GM21423 (cell line): ENCODE results near the gene HSPA2.

ENCODE experiments used
- ATAC-seq: cut with Tn5 transposase; IDR thresholded peaks from one replicate; pipeline ENCODE4 v1.9.1; 2021; ENCODE audit warnings: mild to moderate bottlenecking, moderate library complexity; ENCODE audit not compliant: unreplicated experiment

Gene HSPA2

DNA sequence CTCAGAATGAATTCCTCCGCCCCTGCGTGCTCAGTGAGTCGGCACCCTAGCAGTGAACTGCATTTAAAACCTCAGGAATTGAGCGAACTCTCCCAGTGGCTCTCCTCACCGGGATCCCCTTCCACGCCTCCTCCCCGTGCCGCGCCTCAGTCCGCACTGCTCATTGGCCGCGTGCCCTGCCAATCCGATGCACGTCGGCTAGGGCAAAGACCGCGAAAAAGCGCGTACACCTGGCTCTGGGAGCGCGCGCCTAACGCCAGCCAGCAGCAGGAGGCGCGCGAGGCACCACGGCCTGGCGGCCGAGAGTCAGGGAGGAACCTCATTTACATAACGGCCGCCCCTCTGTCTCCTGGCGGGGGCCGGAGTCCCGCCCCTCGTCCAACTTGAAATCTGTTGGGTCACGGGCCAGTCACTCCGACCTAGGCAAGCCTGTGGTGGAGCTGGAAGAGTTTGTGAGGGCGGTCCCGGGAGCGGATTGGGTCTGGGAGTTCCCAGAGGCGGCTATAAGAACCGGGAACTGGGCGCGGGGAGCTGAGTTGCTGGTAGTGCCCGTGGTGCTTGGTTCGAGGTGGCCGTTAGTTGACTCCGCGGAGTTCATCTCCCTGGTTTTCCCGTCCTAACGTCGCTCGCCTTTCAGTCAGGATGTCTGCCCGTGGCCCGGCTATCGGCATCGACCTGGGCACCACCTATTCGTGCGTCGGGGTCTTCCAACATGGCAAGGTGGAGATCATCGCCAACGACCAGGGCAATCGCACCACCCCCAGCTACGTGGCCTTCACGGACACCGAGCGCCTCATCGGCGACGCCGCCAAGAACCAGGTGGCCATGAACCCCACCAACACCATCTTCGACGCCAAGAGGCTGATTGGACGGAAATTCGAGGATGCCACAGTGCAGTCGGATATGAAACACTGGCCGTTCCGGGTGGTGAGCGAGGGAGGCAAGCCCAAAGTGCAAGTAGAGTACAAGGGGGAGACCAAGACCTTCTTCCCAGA is at the start of gene HSPA2:
HSPA2 (plus strand) TSS at position 534 of the 995 bp plus-strand sequence; CDS start at position 643, 109 bp downstream.
- peak; percentile 97 for ATAC-seq

GRCh38 chr14:64491637-64492036 is 48.9 kb upstream of the HSPA2 start:
- no peak for ATAC-seq

DNA sequence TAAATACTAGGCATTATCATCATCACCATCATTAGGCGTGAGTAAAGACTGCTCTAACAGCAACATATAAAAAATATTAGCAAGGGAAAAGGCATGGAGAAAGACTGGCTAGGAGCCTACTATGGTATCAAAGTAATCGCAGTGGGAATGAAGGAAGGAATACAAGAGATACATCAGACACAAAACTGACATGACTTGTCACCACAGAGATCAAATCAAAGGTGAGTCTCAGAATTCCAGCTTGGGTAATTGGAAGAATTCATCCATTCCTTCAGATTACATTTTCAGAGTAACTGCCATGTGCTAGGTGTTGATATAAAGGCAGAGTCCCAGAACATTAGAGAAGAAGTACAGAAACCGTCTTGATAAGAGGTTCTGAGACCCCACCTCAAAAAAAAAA is 47.1 kb upstream of the HSPA2 start:
- no peak for ATAC-seq

- no peak for ATAC-seq
These were observed 45.3 kb upstream of the HSPA2 start for GRCh38 chr14:64495252-64495651.

DNA sequence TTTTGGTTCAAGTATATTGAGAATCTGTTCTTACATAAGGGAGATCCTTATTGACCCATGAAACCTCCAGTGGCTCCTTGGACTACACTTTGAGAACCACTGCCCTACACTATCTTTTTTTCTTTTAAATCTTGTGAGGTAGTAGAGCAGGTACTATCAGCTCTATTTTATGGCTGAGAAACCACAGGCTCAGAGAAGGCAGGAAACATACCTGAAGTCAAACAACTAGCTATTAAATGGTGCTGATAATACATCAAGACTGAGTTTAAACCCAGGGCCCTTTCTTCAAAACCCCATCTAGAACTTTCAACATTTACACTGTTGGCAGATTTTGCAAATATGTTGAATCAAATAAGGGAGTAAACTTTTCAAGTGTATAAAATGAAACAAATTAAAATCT is 43.8 kb upstream of the HSPA2 start:
- ATAC-seq, result no peak

GRCh38 chr14:64500088-64500487 is 40.5 kb upstream of the HSPA2 start:
- no peak for ATAC-seq

DNA sequence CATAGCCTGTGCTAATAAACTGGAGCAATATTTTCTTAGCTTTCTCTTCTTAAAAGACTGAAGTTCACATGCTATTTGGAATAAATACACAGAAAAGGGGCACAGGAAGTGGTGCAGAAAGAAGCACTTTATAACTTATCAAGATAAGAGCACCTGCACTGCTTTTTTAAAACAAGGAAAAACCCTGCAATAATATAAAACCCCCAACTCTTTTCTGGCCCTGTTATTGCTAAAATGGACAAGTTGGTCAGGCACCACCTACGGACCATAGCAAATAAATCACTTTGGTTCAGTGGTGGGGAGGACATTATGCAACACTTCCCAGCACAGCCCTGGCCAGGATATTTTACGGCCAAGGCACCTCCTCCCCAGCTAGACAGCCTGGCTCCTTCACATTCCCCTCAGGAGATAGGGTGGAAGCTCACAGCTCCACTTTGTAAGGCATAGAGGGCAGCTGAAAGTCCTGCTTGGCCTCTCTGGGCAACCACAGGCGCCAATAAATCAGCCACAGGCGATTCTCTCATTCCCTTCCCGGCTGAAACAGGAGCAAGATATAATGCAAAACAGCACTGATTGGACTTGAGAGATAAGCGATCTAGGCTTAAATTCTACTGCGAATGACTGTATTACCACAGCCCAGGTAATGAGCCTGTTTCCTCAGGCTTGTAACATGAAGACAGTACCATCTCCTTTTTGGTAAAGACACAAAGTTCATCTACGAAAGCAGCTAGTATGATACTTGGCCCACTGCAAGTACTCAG is 39.0 kb upstream of the HSPA2 start:
- ATAC-seq, result no peak

DNA sequence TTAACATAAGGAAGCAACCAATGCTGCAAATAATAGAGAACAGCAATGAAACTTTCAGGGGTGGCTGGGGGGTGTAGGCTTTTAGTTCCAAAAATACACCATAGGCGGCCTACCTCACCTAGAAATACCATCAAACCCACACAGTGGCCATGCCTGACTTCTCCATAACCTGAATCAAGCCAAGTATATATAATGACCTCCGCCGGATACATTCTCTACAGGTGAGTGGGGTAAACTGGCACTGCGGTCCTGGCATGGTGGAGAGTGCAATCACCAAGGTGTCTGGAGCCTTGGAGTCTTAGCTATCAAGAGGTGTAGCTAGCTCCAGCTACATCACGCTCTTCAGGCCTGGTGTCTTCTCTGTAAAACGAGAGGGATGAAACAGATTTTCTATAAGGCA is 38.1 kb upstream of the HSPA2 start:
- no peak for ATAC-seq

DNA sequence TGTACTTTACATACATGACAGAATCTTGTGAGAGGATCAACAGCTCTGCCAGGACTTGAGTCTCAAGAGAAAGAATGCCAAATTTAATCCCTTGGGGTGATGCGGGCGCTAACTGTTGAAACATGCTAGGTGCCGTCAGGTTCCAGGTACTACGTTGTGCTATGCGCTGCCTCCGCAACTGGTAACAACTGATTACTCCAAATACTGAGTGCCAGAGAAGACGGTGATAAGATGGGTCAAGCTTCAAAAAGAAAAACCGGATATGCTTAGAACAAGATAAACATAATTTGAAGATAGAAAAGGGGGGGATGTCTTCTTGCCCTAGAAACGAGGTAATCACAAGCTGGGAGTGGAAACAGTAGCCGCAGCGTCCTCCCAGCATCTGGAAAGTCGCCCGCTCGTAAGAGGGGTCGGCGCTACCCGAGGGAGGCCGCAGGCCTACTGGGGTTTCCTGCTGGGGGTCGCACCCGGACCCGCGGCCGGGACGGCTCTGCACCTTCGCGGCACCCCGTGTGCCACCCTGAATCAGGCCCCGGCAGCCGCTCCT is 37.6 kb upstream of the HSPA2 start:
- peak; percentile 1 for ATAC-seq

- peak; percentile 58 for ATAC-seq
These were observed 36.9 kb upstream of the HSPA2 start, which contains the start of gene ZBTB25 for GRCh38 chr14:64503434-64504309. ZBTB25 (minus strand) TSS chr14:64503838; CDS start chr14:64490533, 13,305 bp downstream.

GRCh38 chr14:64504310-64504896 is 36.1 kb upstream of the HSPA2 start, which contains the start of gene ZBTB1:
ZBTB1 (plus strand) TSS chr14:64504770; CDS start chr14:64521505, 16,735 bp downstream.
- ATAC-seq, result peak; percentile 27

- peak; percentile 31 for ATAC-seq
These were observed 35.4 kb upstream of the HSPA2 start for GRCh38 chr14:64504897-64505794.

- no peak for ATAC-seq
These were observed 33.8 kb upstream of the HSPA2 start for GRCh38 chr14:64506721-64507120.

DNA sequence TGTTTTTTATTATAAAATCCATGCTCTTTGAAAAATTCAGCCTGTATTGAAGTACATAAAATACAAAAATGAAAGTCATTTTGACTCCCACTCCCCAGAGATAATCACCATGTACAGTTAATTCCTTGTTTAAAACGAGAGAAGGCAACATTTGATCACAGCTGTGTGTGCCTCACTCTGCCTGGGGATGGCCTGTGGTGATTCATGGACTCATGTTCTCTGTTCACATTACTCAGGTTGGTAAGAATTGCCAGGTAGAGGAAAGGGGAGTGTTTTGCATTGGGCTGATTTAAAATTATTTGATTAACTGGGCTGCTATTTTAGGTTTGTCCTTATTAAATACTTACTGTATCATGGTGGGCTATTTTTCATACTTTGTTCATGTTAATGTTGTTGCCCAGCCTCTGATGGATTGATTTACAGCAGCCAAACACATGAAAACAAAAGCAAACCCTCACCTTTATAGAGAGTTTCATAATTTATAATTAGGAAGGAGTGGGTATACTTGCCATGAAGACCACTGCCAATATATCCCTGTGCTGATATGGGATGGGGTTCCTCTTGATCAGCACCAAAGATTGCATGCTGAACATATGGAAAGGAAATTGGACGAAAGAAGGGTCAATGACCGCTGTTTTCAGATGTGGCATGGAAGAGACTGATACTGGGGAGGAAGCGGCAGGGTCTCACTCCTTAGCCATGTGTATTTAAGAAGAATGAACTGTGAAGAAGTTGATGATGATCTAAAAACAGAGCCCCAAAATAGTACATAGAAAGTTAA is 33.0 kb upstream of the HSPA2 start:
- ATAC-seq, result no peak

DNA sequence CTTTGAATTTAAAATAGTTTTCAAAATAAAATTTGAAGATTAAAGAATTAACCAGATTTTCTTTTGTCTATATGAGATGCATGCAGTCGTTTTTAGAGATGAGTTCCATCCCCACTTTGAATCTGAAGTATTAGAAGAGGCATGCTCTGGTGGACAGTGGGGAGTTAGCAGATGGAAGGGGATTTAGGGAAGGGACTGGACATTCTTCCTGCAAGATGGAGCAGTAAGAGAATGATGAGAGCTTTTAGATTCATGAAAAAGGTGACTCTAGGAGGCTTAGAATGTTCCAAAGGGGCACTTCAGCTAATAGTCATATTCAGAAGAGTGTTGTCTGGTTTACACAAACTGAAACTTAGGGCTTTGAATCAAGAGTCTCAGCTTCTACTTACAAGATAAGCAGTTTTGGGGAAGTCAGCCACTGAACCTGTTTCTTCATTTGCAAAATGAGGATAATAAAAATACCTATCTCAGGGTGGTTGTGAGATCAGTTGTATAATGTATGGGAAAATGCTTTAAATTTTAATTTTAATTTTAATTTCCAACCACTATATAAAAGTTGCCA is 32.2 kb upstream of the HSPA2 start:
- no peak for ATAC-seq

DNA sequence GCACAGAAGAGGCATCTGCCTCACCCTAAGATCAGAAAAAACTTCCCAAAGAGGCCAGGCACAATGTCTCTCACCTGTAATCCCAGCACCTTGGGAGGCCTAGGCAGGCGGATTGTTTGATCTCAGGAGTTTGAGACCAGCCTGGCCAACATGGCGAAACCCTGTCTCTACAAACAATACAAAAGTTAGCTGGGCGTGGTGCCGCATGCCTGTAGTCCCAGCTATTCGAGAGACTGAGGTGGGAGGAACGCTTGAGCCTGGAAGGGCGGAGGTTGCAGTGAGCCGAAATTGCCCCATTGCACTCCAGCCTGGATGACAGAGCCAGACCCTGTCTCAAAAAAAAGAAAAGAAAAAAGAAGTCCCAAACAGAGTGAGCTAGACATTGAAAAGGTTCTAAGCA is 31.5 kb upstream of the HSPA2 start:
- ATAC-seq, result no peak

DNA sequence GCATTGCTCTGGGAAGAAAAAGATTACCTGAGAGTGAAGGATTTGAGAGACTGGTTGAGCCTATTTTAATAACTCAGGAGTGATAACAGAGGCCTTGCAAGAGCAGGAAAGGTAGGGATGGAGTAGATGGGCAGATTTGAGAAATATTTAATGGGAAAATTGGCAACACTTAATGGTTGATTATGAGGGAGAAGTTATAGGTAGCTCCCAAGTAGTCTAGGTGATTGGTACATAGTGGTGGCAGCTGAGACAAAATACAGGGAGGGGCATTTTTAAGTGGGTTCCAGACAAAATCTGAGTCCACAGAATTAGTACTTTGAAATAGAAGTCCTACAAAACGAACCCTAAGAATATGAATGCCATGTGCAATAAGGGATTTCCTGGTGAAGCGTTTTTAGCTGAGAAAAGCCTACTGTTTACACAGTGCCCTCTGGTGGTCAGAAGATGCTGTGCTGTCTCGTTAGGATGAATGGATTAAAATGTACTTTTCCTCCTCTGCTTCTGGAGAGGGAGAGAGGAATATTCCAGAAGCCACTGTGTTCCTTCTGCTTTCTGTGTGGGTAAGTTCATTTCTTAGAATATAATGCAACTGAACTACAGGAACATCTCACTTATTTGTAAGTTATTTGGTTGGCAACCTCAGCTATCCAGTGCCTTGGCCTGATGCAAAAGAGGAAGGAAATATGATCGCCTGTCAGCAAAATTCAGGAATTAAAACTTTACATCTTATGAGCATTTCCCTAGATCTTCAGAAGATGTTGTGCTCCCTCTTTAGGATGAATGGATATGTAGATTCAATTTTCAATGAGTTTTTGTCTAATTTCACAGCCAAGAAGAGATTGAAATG is 29.5 kb upstream of the HSPA2 start:
- ATAC-seq, result no peak
